SJCRH30 (cell line): ENCODE results near the gene PFDN1. TPM values are rescaled to one million over a fixed set of nuclear protein-coding genes. Genes with fewer than 3 reads are reported as not detected.

Source experiments
- DNase-seq, 2 experiments: peaks; one replicate each; pipeline ENCODE4 v3.0.0-alpha.2; 2015 to 2020
- H3K27ac ChIP-seq: fragments of 250-450 bp; sonication (Bioruptor Pico); 2 replicates; pipeline ENCODE4 v1.5.1; 2020; ENCODE audit warnings: mild to moderate bottlenecking, moderate library complexity
- H3K27me3 ChIP-seq: fragments of 250-450 bp; sonication (Bioruptor Pico); 2 replicates; pipeline ENCODE4 v1.5.1; 2020; ENCODE audit warnings: mild to moderate bottlenecking, moderate library complexity
- H3K36me3 ChIP-seq: fragments of 250-450 bp; sonication (Bioruptor Pico); 2 replicates; pipeline ENCODE4 v1.5.1; 2020; ENCODE audit warnings: mild to moderate bottlenecking, moderate library complexity
- H3K4me1 ChIP-seq: fragments of 250-450 bp; sonication (Bioruptor Pico); 2 replicates; pipeline ENCODE4 v1.5.1; 2020; ENCODE audit warnings: mild to moderate bottlenecking, moderate library complexity
- H3K4me3 ChIP-seq: fragments of 250-450 bp; sonication (Bioruptor Pico); 2 replicates; pipeline ENCODE4 v1.5.1; 2020; ENCODE audit warnings: mild to moderate bottlenecking, moderate library complexity
- H3K9me3 ChIP-seq: fragments of 250-450 bp; sonication (Bioruptor Pico); replicated peaks from 2 replicates; pipeline ENCODE4 v1.5.1; 2020; ENCODE audit warnings: mild to moderate bottlenecking, moderate library complexity
- total RNA-seq: library from RNA; depleted of rRNA; stranded (reverse); fragments of >200 nt; shearing (Covaris generic); gene quantifications from 2 replicates; pipeline ENCODE4 v1.2.3, GENCODE V29; 2014

The PFDN1 gene
- total RNA-seq, 1 experiment from 2014 or later: 93.9 TPM

GRCh38 chr5:140295414-140295813 lies 7.5 kb downstream of the PFDN1 start:
- DNase-seq: peak; percentile 81 to 86
- no peak overlapping the region for H3K27ac ChIP-seq

DNA sequence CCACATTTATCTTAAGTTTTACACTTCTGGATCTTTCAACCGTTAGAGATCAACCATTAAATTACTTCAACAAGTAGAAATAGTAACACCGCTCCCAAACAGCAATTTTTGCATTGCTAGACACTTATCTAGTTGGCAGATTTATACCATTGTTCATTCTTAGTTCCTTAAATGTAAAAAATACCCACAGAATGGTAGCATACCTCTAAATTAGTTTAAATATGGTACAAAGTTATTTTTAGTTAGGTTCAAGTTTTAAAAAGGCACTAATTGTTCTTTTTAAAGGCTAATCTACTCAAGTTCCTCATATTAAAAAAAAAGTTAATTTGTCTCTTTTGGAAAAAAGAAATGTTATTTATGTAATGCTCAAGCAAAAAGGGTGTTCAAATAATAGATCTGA lies 8.1 kb downstream of the PFDN1 start:
- Histone ChIP-seq H3K27me3 (no peaks in the 10 kb centered on the region), H3K9me3 (no peaks in the 10 kb centered on the region), H3K27ac (no peak overlapping the region), H3K4me1 (peaks cover 13% of the 10 kb centered on the region), H3K4me3 (no peak overlapping the region), H3K36me3 (peaks cover 16% of the 10 kb centered on the region)
- no peak for DNase-seq

More at GRCh38 chr5:140295414-140295813, 7.5 kb downstream of the PFDN1 start:
- Histone ChIP-seq H3K4me3 (no peak overlapping the region), H3K9me3 (no peaks in the 10 kb centered on the region), H3K27me3 (no peaks in the 10 kb centered on the region), H3K36me3 (peaks cover 18% of the 10 kb centered on the region), H3K4me1 (peaks cover 13% of the 10 kb centered on the region)

DNA sequence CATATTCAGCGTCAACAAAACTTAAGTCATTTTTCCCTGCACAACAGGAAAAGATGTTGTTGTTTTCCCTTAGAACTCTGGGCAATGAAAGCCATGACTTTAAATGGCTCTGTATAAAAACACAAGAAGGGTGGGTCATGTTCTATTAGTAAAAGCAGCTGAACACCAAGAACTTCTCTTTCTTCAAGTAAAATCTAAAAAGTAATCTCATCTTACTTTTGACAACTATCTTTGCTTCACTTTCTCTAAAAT lies 9.1 kb downstream of the PFDN1 start:
- no peak for DNase-seq
- Histone ChIP-seq H3K9me3 (no peaks in the 10 kb centered on the region), H3K4me3 (no peak overlapping the region), H3K27ac (no peak overlapping the region), H3K4me1 (peaks cover 13% of the 10 kb centered on the region), H3K27me3 (no peaks in the 10 kb centered on the region), H3K36me3 (peaks cover 12% of the 10 kb centered on the region)

DNA sequence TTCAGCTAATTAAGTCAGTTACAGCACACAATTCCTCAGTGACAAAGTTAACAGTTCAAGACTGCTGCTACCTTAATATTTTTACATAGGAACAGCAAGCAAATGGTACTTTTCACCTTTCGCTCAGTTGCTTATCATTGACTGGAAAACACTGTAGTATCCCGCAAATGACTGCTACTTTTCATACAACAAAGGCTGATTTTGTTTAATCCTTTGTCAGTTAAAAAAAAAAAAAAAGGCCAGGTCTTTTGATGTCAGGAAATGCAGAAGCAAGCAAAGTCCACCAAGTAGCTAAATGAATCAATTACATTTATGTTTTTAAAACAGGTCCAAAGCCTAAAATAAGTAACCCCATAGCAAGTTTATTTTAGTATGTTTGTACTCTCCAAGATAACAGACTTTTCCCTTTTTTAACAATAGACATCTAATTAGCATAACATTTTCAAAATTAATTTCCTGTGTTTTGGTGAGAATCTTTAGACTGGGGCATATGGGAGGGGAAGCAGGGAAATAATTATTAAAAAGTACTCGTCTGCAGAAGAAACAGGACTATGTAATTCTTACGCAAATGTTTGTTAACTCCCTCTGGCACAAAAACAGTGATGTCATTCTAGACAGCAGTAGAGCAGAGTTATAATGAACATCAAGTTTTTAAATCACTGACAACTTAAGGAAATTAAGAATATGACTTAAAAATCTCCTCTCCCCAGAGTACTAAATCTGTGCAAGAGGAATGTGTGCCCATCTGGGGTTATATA lies 9.6 kb downstream of the PFDN1 start:
- Histone ChIP-seq H3K9me3 (no peaks in the 10 kb centered on the region), H3K36me3 (peaks cover 12% of the 10 kb centered on the region), H3K4me3 (no peak overlapping the region), H3K27me3 (no peaks in the 10 kb centered on the region), H3K27ac (no peak overlapping the region), H3K4me1 (peaks cover 13% of the 10 kb centered on the region)
- no peak for DNase-seq

- DNase-seq: no peak
- Histone ChIP-seq H3K9me3 (no peaks in the 10 kb centered on the region), H3K27ac (no peak overlapping the region), H3K27me3 (no peaks in the 10 kb centered on the region), H3K4me3 (no peak overlapping the region), H3K4me1 (peaks cover 13% of the 10 kb centered on the region), H3K36me3 (peaks cover 6% of the 10 kb centered on the region)
Observed at GRCh38 chr5:140292212-140293036, 10.5 kb downstream of the PFDN1 start.

GRCh38 chr5:140287801-140288521 lies 14.9 kb downstream of the PFDN1 start:
- Histone ChIP-seq H3K36me3 (peaks cover 2% of the 10 kb centered on the region), H3K27ac (no peak overlapping the region)

GRCh38 chr5:140286424-140286823 lies 16.5 kb downstream of the PFDN1 start:
- no peak overlapping the region for H3K4me3 ChIP-seq
- no peaks in the 10 kb centered on the region for H3K4me1 ChIP-seq
- no peak overlapping the region for H3K27ac ChIP-seq
- DNase-seq: no peak
- H3K36me3 ChIP-seq: no peaks in the 10 kb centered on the region; the same call in 1 of the 2 replicates
- no peaks in the 10 kb centered on the region for H3K27me3 ChIP-seq
- no peaks in the 10 kb centered on the region for H3K9me3 ChIP-seq

More at GRCh38 chr5:140287801-140288521, 14.9 kb downstream of the PFDN1 start:
- no peaks in the 10 kb centered on the region for H3K4me1 ChIP-seq
- no peaks in the 10 kb centered on the region for H3K27me3 ChIP-seq
- no peaks in the 10 kb centered on the region for H3K9me3 ChIP-seq
- DNase-seq: no peak
- no peak overlapping the region for H3K4me3 ChIP-seq

GRCh38 chr5:140284013-140284412 lies 18.9 kb downstream of the PFDN1 start:
- Histone ChIP-seq H3K27me3 (no peaks in the 10 kb centered on the region), H3K36me3 (peaks cover 5% of the 10 kb centered on the region; the same call in 1 of the 2 replicates), H3K4me1 (no peaks in the 10 kb centered on the region), H3K4me3 (no peak overlapping the region), H3K9me3 (no peaks in the 10 kb centered on the region), H3K27ac (no peak overlapping the region)
- DNase-seq: no peak

DNA sequence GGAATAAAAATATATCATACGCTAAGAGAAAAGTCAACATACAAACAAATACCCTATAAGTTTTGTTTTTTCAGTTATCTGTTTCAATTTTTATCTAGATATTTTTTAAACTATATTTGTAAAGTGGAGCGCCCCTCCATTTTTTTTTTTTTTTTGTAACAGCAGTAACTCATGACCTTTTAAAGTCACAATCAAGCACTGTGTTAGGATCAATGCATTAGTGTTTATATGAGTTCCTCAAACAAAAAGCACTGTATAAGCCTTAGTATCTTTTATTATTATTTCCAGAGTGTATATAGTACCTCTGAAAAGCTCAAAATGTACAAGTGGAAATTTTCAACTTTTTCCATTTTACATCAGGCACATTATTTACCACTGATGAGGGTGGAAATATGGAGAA lies 20.6 kb downstream of the PFDN1 start:
- Histone ChIP-seq H3K36me3 (peaks cover 15% of the 10 kb centered on the region), H3K27me3 (no peaks in the 10 kb centered on the region), H3K9me3 (no peaks in the 10 kb centered on the region), H3K4me1 (no peaks in the 10 kb centered on the region), H3K27ac (no peak overlapping the region), H3K4me3 (no peak overlapping the region)
- no peak for DNase-seq

GRCh38 chr5:140275837-140276236 lies 27.1 kb downstream of the PFDN1 start:
- Histone ChIP-seq H3K9me3 (no peaks in the 10 kb centered on the region), H3K36me3 (peaks cover 24% of the 10 kb centered on the region), H3K27me3 (no peaks in the 10 kb centered on the region), H3K27ac (no peak overlapping the region), H3K4me3 (no peak overlapping the region), H3K4me1 (no peaks in the 10 kb centered on the region)
- no peak for DNase-seq

GRCh38 chr5:140273401-140273877 lies 29.5 kb downstream of the PFDN1 start:
- no peak for DNase-seq
- Histone ChIP-seq H3K4me1 (no peaks in the 10 kb centered on the region), H3K27me3 (no peaks in the 10 kb centered on the region), H3K36me3 (peaks cover 19% of the 10 kb centered on the region), H3K4me3 (no peak overlapping the region), H3K27ac (no peak overlapping the region), H3K9me3 (no peaks in the 10 kb centered on the region)

- H3K4me1 ChIP-seq: no peaks in the 10 kb centered on the region
- H3K27ac ChIP-seq: no peak overlapping the region
- H3K4me3 ChIP-seq: no peak overlapping the region
- no peaks in the 10 kb centered on the region for H3K27me3 ChIP-seq
- H3K9me3 ChIP-seq: no peaks in the 10 kb centered on the region
- DNase-seq: no peak
- peaks cover 6% of the 10 kb centered on the region; the same call in 1 of the 2 replicates for H3K36me3 ChIP-seq
Observed at GRCh38 chr5:140270008-140270407, 32.9 kb downstream of the PFDN1 start.

DNA sequence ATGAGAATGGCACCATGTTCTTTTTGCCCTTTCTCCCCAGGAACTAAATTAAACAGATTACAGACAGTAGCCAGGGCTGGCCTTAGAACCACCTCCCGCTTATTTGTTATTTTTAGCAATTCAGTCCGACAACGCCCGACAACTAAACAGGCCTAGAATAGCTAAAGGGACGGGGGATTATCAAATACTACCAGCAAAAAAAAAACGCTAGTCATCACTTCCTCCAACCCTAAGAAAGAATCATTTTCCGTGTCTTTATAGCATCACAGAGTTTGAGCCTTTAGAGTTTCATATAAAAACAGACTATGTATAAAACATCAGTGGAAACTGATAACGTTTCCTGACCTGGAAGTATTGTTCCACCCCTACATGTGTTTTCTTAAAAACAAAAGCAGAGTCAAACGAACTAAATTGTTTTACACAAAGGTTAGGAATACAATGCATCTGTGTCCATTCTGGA lies 35.3 kb downstream of the PFDN1 start:
- H3K4me1 ChIP-seq: peaks cover 2% of the 10 kb centered on the region; the same call in 1 of the 2 replicates

DNA sequence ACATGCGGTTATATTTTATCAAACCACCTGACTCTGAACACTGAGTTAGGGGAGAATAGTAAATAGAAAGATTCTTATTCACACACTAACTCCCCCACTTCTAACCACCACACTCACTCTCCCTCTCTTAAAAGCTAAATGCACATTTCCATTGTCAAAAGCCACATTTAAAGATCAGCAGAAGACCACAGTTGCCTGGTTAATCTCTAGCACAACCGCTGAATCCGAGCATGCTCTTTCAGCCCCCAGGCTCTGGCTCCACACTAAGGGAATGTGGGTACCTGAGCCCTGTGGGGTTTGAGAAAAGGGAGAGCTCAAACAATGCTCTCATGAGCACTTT lies 35.7 kb downstream of the PFDN1 start:
- no peaks in the 10 kb centered on the region for H3K27me3 ChIP-seq
- peaks cover 4% of the 10 kb centered on the region; the same call in 1 of the 2 replicates for H3K4me1 ChIP-seq
- no peak overlapping the region for H3K4me3 ChIP-seq
- DNase-seq: no peak
- H3K9me3 ChIP-seq: no peaks in the 10 kb centered on the region
- H3K27ac ChIP-seq: no peak overlapping the region
- H3K36me3 ChIP-seq: 0 out of 2 replicates have a peak, but pooled peaks cover 2% of the 10 kb centered on the region

More for the DNA sequence above, 35.3 kb downstream of the PFDN1 start:
- no peaks in the 10 kb centered on the region for H3K27me3 ChIP-seq
- H3K4me3 ChIP-seq: no peak overlapping the region
- no peak overlapping the region for H3K27ac ChIP-seq
- DNase-seq: no peak
- no peaks in the 10 kb centered on the region for H3K9me3 ChIP-seq
- peaks cover 2% of the 10 kb centered on the region; the same call in 1 of the 2 replicates for H3K36me3 ChIP-seq
